ENCODE data around the gene THOC7. TPM values are rescaled to one million over a fixed set of nuclear protein-coding genes. Genes with fewer than 3 reads are reported as not detected.

THOC7 gene
- total RNA-seq, 3 donors from 2014 or later = 61.9 to 62.9 (median 62.2) TPM

DNA sequence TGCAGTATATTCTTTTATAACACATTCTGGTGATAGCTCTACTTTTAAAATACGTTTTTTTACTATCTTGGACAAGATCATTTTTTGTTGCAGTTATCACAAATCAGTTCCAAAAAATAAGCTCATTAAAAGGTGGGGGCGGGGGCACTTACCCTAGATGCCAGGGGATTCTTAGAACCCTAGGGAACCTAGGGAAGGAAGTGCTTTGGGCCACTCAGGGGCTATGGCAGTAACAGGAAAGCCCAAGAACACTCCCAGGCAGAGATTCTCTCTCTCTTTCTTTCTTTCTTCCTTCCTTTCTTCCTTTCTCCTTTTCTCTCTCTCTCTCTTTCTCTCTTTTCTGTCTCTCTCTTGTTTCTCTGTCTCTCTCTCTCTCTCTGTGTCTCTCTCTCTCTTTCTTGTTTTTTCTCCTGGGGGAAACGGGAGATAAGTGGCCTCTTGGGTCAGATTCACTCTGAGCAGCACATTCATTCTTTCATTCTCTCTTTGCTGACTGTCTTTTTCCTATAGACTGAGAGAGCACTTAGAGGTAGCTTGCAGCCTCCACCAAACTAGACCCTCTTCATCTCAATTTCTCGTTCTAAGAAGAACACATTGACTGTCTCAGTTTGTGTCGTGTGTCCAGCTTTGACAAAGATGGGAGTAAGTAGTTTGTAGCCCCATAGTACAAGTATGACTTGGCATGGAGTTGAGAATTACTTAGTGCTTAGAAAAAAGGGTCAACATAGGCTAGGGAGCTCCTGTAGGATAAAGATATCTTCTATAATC lies 32.0 kb upstream of the THOC7 start:
- Histone ChIP-seq H3K27ac (no peak overlapping the region), H3K9me3 (no peaks in the 10 kb centered on the region), H3K4me1 (peaks cover 4 to 5% of the 10 kb centered on the region in 2 donors), H3K27me3 (no peaks in the 10 kb centered on the region), H3K4me3 (no peak overlapping the region), H3K36me3 (no peaks in the 10 kb centered on the region)
- TF ChIP-seq POLR2A (IDR thresholded peaks at IDR 0.05) (no peak), POLR2AphosphoS5 (IDR thresholded peaks at IDR 0.05) (no peak)
- TF ChIP-seq, protein P1, sequence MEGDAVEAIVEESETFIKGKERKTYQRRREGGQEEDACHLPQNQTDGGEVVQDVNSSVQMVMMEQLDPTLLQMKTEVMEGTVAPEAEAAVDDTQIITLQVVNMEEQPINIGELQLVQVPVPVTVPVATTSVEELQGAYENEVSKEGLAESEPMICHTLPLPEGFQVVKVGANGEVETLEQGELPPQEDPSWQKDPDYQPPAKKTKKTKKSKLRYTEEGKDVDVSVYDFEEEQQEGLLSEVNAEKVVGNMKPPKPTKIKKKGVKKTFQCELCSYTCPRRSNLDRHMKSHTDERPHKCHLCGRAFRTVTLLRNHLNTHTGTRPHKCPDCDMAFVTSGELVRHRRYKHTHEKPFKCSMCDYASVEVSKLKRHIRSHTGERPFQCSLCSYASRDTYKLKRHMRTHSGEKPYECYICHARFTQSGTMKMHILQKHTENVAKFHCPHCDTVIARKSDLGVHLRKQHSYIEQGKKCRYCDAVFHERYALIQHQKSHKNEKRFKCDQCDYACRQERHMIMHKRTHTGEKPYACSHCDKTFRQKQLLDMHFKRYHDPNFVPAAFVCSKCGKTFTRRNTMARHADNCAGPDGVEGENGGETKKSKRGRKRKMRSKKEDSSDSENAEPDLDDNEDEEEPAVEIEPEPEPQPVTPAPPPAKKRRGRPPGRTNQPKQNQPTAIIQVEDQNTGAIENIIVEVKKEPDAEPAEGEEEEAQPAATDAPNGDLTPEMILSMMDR (IDR thresholded peaks at IDR 0.05) = no peak
- no peak for DNase-seq (ENCODE audit: low spot score in 2 of 2)
- intact Hi-C loops (cut with DNase I; ENCODE audit: low total_unique reads) = no loop called here

GRCh38 chr3:63892773-63893352 lies 29.3 kb upstream of the THOC7 start:
- Histone ChIP-seq H3K9me3 (no peaks in the 10 kb centered on the region), H3K4me1 (peaks cover 4 to 5% of the 10 kb centered on the region in 2 donors), H3K36me3 (no peaks in the 10 kb centered on the region), H3K4me3 (no peak overlapping the region), H3K27me3 (no peaks in the 10 kb centered on the region), H3K27ac (no peak overlapping the region)
- intact Hi-C loops (cut with DNase I; ENCODE audit: low total_unique reads) = no loop called here
- DNase-seq (ENCODE audit: low spot score in 2 of 2) = no peak
- TF ChIP-seq POLR2AphosphoS5 (IDR thresholded peaks at IDR 0.05) (no peak), POLR2A (IDR thresholded peaks at IDR 0.05) (no peak)
- TF ChIP-seq, protein P1 (IDR thresholded peaks at IDR 0.05) = no peak

DNA sequence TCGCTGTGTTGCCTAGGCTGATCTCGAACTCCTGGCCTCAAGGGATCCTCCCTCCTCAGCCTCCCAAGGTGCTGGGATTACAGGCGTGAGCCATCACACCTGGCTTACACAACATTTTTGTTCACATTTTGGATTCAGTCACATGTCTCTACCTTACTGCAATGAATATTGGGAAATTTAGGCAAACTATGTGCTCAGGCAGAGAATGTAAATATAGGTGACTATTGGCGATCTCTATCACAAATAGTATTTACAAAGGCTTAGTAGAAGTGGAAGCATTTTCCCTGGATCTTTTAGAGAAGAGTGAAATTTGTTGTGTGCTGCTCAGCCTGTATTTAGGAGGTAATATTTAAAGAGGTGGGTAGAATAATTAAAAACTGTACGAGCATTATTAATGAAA lies 27.9 kb upstream of the THOC7 start:
- Histone ChIP-seq H3K4me3 (no peak overlapping the region), H3K4me1 (peaks cover 4 to 5% of the 10 kb centered on the region in 2 donors), H3K9me3 (no peaks in the 10 kb centered on the region), H3K27ac (no peak overlapping the region), H3K36me3 (no peaks in the 10 kb centered on the region), H3K27me3 (no peaks in the 10 kb centered on the region)
- DNase-seq (ENCODE audit: low spot score in 2 of 2) = no peak
- TF ChIP-seq POLR2A (IDR thresholded peaks at IDR 0.05) = no peak
- no peak for TF ChIP-seq POLR2AphosphoS5 (IDR thresholded peaks at IDR 0.05)
- TF ChIP-seq, protein P1 (IDR thresholded peaks at IDR 0.05) = no peak
- intact Hi-C loops (cut with DNase I; ENCODE audit: low total_unique reads) = no loop called here

- Histone ChIP-seq H3K27me3 (no peaks in the 10 kb centered on the region), H3K27ac (no peak overlapping the region), H3K36me3 (no peaks in the 10 kb centered on the region), H3K4me3 (no peak overlapping the region), H3K4me1 (no peaks in the 10 kb centered on the region), H3K9me3 (no peaks in the 10 kb centered on the region)
- intact Hi-C loops (cut with DNase I; ENCODE audit: low total_unique reads) = no loop called here
- TF ChIP-seq POLR2AphosphoS5 (IDR thresholded peaks at IDR 0.05) (no peak), POLR2A (IDR thresholded peaks at IDR 0.05) (no peak)
- TF ChIP-seq, protein P1 (IDR thresholded peaks at IDR 0.05) = no peak
- no peak for DNase-seq (ENCODE audit: low spot score in 2 of 2)
Observed at GRCh38 chr3:63886858-63887257, 23.3 kb upstream of the THOC7 start.

GRCh38 chr3:63880653-63881052 lies 17.0 kb upstream of the THOC7 start:
- intact Hi-C loops (cut with DNase I; ENCODE audit: low total_unique reads) = no loop called here
- no peak for DNase-seq (ENCODE audit: low spot score in 2 of 2)
- H3K9me3 ChIP-seq = no peaks in the 10 kb centered on the region
- H3K4me1 ChIP-seq = no peaks in the 10 kb centered on the region
- H3K4me3 ChIP-seq = no peak overlapping the region
- H3K27me3 ChIP-seq = no peaks in the 10 kb centered on the region
- no peaks in the 10 kb centered on the region for H3K36me3 ChIP-seq
- TF ChIP-seq POLR2AphosphoS5 (IDR thresholded peaks at IDR 0.05) (no peak), POLR2A (IDR thresholded peaks at IDR 0.05) (no peak)
- TF ChIP-seq, protein P1 (IDR thresholded peaks at IDR 0.05) = no peak
- no peak overlapping the region for H3K27ac ChIP-seq
